ENCODE measurements around the gene ULBP3.
"Not testable (repeated sequence)": the region's sequence is repeated elsewhere in the genome, so short reads cannot be mapped to it uniquely, and the experiment has no call there.

DNA sequence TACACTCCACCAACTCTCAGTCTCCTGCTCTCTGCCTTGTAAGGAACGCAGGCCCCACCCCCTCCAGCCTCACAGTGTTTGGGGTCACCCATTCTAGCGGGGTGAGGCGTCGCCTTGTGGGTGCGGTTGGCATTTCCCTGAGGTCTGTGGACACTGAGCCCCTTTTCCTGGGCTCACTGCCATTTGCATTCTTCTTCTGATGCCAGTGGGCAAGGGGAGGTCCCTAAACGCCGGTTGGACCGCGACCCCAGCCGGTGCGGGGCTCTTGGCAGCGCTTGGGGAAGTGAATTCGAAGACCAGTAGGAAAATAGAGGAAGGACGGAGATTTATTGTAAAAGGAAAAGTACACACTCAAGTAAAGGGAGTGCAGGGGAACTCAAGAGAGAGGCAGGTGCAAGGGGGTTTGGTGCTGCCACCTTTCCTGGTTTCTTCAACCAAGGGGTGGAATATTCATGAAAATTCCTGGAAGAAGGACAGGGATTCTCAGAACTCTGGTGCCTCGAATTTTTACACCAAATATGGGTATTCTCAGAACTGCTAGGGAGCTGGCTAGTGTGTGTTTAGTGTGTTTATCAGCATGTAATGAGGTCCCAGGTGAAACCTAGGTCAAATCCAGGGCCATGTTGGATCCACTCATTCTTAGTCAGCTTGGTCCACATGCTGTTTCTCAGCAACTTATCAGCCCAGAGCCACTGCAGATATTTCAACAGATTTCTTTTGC lies 53.5 kb downstream of the ULBP3 start:
- TF ChIP-seq, protein P1, sequence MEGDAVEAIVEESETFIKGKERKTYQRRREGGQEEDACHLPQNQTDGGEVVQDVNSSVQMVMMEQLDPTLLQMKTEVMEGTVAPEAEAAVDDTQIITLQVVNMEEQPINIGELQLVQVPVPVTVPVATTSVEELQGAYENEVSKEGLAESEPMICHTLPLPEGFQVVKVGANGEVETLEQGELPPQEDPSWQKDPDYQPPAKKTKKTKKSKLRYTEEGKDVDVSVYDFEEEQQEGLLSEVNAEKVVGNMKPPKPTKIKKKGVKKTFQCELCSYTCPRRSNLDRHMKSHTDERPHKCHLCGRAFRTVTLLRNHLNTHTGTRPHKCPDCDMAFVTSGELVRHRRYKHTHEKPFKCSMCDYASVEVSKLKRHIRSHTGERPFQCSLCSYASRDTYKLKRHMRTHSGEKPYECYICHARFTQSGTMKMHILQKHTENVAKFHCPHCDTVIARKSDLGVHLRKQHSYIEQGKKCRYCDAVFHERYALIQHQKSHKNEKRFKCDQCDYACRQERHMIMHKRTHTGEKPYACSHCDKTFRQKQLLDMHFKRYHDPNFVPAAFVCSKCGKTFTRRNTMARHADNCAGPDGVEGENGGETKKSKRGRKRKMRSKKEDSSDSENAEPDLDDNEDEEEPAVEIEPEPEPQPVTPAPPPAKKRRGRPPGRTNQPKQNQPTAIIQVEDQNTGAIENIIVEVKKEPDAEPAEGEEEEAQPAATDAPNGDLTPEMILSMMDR (CRISPR knock-in tag; IDR thresholded peaks at IDR 0.05) = not testable (repeated sequence)
- TF ChIP-seq MBNL3 (CRISPR knock-in tag; conservative IDR thresholded peaks at IDR 0.05) = not testable (repeated sequence)
